Bronchial epithelial cell (primary cell): ENCODE results near the gene HBG1. TPM values are rescaled to one million over a fixed set of nuclear protein-coding genes. Genes with fewer than 3 reads are reported as not detected.

Experiments used
- DNase-seq: peaks from one replicate; pipeline ENCODE4 v3.0.0-alpha.2; 2010; ENCODE audit warnings: low read depth
- FAIRE-seq: peaks from 2 replicates; lab custom pipeline; 2011; peaks lifted over from hg19 to GRCh38; lab: Jason Lieb, UNC
- H3K27me3 ChIP-seq: 2 replicates; pipeline ENCODE4 v1.5.1; 2011; ENCODE audit warnings: low read length; ENCODE audit not compliant: control insufficient read depth, insufficient read depth
- H3K36me3 ChIP-seq: 2 replicates; pipeline ENCODE4 v1.5.1; 2011; ENCODE audit warnings: low read length; ENCODE audit not compliant: control insufficient read depth, insufficient read depth
- H3K4me3 ChIP-seq: 2 replicates; pipeline ENCODE4 v1.5.1; 2011; ENCODE audit warnings: mild to moderate bottlenecking, low read depth, low read length, control low read depth
- CTCF ChIP-seq: IDR thresholded peaks from 2 replicates; pipeline ENCODE4 v1.5.1; 2011; ENCODE audit warnings: mild to moderate bottlenecking, moderate library complexity, low read length, control low read depth, inconsistent platforms; ENCODE audit not compliant: insufficient read depth, severe bottlenecking
- total RNA-seq: library from RNA; depleted of rRNA; stranded (reverse); fragments of >200 nt; gene quantifications from 2 replicates; pipeline ENCODE4 v1.2.1, GENCODE V29; 2014

HBG1 gene
- total RNA-seq, 1 donor from 2014 or later = not detected

- FAIRE-seq = no peak
- DNase-seq = no peak
- Histone ChIP-seq H3K27me3 (no peaks in the 10 kb centered on the region), H3K36me3 (no peaks in the 10 kb centered on the region), H3K4me3 (no peak overlapping the region)
- TF ChIP-seq CTCF = no peak
These were observed 8.2 kb downstream of the HBG1 start for GRCh38 chr11:5241458-5241857.

- no peak for FAIRE-seq
- no peak for TF ChIP-seq CTCF
- DNase-seq = no peak
- Histone ChIP-seq H3K4me3 (no peak overlapping the region), H3K27me3 (no peaks in the 10 kb centered on the region), H3K36me3 (no peaks in the 10 kb centered on the region)
These were observed 9.2 kb downstream of the HBG1 start for GRCh38 chr11:5240458-5240857.

- Histone ChIP-seq H3K4me3 (no peak overlapping the region), H3K36me3 (no peaks in the 10 kb centered on the region), H3K27me3 (no peaks in the 10 kb centered on the region)
- FAIRE-seq (no peak), DNase-seq (no peak)
- TF ChIP-seq CTCF = no peak
These were observed 9.6 kb downstream of the HBG1 start for GRCh38 chr11:5240056-5240455.

- no peaks in the 10 kb centered on the region for H3K27me3 ChIP-seq
- no peak overlapping the region for H3K4me3 ChIP-seq
- peak; percentile 54 for DNase-seq
- H3K36me3 ChIP-seq = no peaks in the 10 kb centered on the region
- no peak for FAIRE-seq
- TF ChIP-seq CTCF = no peak
These were observed 10.6 kb downstream of the HBG1 start for GRCh38 chr11:5239046-5239445.

GRCh38 chr11:5238486-5238885 lies 11.2 kb downstream of the HBG1 start:
- no peak for FAIRE-seq

More at GRCh38 chr11:5238486-5238885, 11.2 kb downstream of the HBG1 start:
- no peak for TF ChIP-seq CTCF
- DNase-seq = no peak
- Histone ChIP-seq H3K27me3 (no peaks in the 10 kb centered on the region), H3K36me3 (no peaks in the 10 kb centered on the region), H3K4me3 (no peak overlapping the region)
